DLD1 (cell line): Measurements from ENCODE around the gene CERS4.
"Not testable (repeated sequence)": the region's sequence is repeated elsewhere in the genome, so short reads cannot be mapped to it uniquely, and the experiment has no call there.

Source experiments
- in situ Hi-C: cut with HindIII; loops from 2 replicates; pipeline ENCODE4 v1.10.0; 2017; ENCODE audit warnings: low sequenced_read_pairs

CERS4 gene

DNA sequence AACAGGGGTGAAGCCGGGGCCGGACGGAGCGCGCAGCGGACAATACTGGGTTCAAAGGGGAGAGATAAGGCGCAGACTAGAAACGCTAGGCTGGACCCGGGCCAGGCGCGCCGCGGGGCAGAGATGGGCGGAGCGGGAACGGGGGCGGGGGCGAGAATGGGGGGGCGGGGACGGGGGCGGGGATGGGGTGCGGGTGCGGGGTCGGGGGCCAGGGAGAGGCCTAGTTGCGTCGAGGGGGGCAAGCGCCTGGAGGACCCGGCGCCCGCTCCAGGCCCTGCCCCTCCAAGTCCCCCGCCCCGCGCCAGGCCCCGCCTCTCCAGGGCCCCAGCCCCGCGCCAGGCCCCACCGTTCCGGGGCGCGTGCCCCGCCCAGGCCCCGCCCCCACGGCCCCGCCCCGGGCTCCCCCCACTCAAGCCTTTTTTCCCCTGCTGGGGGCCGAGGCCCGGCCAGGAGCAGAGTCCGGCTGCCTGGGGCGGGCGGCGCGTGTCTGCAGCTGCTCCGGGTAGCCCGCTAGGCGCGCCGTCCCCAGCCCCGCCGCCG, at the start of gene CERS4:
Gene CERS4 (plus strand): TSS at position 449 of the 540 bp plus-strand sequence. CDS start 41,707 bp downstream, outside the sequence.
- in situ Hi-C loops: no loop called here

GRCh38 chr19:8161135-8161646, 48.0 kb upstream of the CERS4 start:
- in situ Hi-C loops: no loop called here

DNA sequence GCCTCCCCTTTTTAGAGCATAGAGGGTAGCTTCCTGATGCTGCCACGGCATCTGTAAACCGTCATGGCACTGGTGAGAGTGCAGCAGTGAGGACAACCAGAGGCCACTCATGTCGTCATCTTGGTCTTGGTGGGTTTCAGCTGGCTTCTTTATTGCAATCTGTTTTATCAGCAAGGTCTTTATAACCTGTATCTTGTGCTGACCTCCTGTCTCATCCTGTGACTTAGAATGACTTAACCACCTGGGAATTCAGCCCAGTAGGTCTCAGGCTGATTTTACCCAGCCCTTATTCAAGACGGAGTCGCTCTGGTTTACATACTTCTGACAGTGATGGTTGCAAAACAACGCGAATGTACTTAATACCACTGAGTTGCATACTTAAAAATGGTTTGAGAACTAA, 45.4 kb upstream of the CERS4 start:
- in situ Hi-C loops: no loop called here

- in situ Hi-C loops: no loop called here
These were observed 41.2 kb upstream of the CERS4 start for GRCh38 chr19:8167985-8168384.

DNA sequence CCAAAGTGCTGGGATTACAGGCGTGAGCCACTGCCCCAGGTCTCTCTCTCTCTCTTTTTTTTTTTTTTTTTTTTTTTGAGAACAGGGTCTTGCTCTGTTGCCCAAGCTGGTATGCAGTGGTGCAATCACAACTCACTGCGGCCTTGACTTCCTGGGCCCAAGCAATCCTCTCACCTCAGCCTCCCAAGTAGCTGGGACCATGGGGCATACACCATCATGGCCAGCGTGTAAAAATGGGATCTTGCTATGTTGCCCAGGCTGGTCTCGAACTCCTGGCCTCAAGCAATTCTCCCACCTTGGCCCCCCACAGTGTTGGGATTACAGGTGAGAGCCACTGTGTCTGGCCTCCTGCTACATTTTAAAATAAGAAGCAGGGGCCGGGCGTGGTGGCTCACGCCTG, 40.6 kb upstream of the CERS4 start:
- in situ Hi-C loops: no loop called here

DNA sequence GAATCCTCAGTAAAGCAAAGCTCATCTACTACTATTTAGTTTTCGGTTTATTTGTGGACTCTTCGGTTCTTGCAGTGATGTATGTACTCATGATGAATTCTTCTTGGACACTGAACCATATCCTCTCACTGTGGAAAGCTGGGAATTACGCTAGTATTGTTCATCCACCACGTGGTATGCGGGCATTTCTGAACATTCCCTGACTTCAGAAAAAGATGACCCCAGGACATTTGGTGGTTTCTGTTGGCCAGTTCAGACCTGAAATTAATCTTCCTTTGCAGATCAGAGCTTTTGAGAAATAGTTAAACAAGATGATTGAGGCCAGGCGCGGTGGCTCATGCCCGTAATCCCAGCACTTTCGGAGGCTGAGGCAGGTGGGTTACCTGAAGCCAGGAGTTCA, 34.5 kb upstream of the CERS4 start:
- in situ Hi-C loops: no loop called here

DNA sequence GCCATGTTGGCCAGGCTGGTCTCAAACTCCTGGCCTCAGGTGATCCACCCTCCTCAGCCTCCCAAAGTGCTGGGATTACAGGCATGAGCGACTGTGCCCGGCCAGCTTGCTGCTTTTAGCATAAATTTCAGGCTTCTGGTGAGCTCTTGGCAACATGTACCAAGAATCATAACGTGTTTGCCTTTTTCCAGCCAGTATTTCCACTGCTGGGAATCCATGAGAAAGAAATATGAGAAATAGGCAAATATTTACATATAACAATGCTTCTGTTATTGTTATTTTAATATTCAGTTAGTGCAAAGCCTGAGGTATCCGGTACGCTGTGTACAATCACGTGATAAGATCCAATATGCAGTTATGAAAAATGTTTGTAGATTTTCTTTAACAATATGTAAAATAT, 29.2 kb upstream of the CERS4 start:
- in situ Hi-C loops: no loop called here

DNA sequence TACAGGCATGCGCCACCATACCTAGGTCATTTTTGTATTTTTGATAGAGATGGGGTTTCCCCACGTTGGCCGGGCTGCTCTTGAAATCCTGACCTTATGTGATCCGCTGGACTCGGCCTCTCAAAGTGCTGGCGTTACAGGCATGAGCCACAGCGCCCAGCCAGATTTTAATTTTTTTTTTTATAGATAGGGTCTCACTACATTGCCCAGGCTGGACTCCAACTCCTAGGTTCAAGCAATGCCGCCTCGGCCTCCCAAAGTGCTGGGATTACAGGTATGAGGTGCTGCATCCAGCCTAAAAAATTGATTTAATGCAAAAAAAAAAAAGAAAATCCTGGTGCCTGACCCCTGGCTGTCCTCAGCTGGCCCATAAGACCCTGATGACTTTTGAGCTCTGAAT, 24.9 kb upstream of the CERS4 start:
- in situ Hi-C loops: no loop called here

DNA sequence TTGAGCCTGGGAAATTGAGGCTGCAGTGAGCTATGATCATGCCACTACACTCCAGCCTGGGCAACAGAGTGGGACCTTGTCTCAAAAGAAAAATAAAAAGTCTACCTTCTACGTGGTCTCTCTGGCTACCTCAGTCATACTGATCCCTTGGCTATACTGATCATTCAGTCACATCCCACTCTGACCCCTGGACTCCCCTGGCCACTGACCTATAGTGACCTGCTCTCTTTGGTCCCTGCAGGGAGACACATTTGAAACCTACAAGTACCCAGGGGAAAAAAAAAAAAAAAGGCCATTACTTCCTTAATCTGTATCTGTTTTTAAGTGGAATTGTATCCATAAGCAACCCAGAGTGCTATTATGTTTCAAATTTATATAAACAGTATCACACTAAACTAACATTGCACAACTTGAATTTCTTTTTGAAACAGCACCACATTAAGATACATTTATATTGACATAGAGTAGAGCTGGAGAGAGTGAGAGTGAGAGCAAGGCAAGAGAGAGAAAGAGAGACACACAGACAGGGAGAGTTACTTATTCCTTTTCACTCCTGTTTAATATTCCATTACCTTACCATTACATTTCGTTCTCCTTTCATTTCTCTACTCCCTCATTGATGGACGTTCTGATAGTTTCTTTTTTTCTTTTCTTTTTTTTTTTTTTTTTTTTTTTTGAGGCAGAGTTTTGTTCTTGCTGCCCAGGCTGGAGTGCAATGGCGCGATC, 23.7 kb upstream of the CERS4 start:
- in situ Hi-C loops: no loop called here

DNA sequence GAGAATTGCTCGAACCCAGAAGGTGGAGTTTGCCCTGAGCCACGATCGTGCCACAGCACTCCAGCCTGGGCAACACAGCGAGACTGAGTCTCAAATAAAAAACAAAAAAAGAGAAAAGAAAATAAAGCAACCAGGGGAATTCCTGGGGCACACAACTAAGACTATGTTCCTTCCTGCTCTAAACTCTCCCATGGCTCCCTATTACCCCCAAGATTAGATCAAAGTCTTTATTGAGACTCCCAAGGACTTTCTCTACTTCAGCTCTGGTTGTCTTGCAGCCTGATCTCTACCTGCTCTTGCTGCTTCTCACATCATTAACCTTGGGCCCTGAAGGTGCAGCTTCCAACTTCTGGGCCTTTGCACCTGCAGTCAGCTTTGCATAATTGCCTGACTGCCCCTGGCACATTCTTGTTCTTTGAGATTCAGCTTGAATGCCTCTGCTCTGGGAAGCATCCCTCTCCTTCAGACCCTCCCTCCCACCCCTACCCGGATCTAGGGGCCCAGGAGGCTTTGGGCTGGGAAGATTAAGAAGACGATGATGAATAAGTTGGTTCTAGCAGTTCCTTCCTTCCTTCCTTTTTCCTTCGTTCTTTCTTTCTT, 16.8 kb upstream of the CERS4 start:
- in situ Hi-C loops: no loop called here

- in situ Hi-C loops: no loop called here
These were observed 14.5 kb upstream of the CERS4 start for GRCh38 chr19:8194528-8195267.

- in situ Hi-C loops: no loop called here
These were observed 12.8 kb upstream of the CERS4 start for GRCh38 chr19:8196271-8196927.

DNA sequence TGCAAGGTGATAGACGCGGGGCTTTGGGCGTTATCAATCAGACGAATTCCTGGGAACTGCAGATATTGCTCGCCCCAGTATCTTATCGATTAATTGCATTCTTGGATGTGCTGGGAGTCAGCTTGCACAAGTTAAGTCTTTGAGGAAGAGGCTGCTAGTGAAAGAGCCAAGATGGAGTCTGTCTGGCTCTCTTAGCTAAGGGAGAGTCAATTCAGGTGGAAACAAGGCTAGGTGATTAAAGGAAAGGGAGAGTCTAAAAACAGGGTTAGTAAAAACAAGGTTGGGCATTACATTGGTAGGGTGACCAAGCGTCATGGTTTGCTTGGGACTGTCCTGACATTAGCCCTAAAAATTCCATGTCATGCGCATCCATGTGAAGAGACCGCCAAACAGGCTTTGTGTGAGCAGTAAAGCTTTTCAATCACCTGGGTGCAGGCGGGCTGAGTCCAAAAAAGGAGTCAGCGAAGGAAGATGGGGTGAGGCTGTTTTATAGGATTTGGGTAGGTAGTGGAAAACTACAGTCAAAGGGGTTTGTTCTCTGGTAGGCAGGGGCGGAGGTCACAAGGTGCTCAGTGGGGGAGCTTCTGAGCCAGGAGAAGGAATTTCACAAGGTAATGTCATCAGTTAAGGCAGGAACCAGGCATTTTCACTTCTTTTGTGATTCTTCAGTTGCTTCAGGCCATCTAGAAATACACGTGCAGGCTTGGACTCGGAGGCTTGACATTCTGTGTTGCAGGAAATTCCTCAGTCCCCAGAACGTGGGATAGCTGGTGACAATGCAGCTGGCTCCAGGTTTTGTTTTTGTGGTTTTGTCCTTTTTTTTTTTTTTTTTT, 5.7 kb upstream of the CERS4 start:
- in situ Hi-C loops: not testable (repeated sequence)

GRCh38 chr19:8204961-8205360, 4.2 kb upstream of the CERS4 start:
- in situ Hi-C loops: no loop called here

DNA sequence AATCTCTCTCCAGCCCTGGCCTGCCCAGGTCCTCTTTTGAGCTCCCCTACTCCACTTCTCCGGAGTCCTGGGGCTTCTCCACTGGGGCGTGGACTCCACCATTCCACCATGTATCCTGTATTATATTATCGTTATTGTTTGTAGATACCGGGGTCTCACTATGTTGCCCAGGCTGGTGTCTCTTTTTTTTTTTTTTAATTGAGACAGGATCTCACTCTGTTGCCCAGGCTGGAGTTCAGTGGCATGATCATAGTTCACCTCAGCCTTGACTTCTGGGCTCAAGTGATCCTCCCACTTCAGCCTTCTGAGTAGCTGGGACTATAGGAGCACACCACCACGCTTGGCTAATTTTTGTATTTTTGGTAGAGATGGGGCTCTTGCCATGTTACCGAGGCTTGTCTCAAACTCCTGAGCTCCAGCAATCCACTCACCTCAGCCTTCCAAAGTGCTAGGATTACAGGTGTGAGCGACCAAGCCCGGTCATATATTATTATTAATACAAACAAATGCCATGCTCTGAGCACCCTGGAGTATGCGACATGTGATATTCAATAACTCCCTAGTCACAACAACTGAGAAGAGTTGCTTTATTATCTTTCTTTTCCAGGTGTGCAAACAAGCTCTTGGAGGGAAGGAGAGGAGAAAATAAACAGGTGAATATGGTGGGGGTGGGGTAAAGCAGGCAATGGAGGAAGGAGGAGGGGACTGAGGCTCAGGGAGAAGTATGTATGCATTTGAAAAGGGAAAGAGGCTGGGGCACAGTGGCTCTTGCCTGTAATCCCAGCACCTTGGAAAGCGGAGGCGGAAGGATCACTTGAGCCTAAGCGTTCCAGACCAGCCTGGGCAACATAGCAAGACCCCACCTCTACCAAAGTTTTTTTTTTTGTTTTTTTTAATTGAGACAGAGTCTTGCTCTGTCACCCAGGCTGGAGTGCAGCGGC, 2.8 kb upstream of the CERS4 start:
- in situ Hi-C loops: no loop called here

DNA sequence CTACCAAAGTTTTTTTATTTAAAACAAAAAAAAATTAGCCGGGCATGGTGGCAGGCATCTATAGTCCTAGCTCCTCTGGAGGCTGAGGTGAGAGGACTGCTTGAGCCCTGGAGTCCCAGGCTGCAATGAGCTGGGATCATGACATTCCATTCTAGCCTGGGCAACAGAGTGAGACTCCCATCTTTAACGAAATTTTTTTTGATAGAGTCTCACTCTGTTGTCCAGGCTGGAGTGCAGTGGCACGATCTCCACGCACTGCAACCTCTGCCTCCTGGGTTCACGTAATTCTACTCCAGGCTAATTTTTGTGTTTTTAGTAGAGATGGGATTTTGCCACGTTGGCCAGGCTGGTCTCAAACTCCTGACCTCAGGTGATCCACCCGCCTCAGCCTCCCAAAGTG, 1.8 kb upstream of the CERS4 start:
- in situ Hi-C loops: not testable (repeated sequence)

- in situ Hi-C loops: no loop called here
These were observed 850 bp upstream of the CERS4 start for GRCh38 chr19:8208119-8208921.
